Activated T-cell treated with anti-CD3 and anti-CD28 coated beads, Interleukin-2, amount 50 U/mL, for 4 hours (primary cell): ENCODE measurements around the gene AFDN. TPM values are rescaled to one million over a fixed set of nuclear protein-coding genes. Genes with fewer than 3 reads are reported as not detected.

ENCODE experiments used
- ATAC-seq, 2 donors: fragments of 200-7000 bp; cut with Tn5 transposase; one replicate each; pipeline ENCODE4 v1.10.0; 2021
- DNase-seq: peaks from one replicate; pipeline ENCODE4 v3.0.0-alpha.2; 2020
- H3K27me3 Mint-ChIP-seq: one replicate; pipeline ENCODE4 v1.8.0; 2021; ENCODE audit warnings: low read depth, mixed read lengths
- H3K36me3 Mint-ChIP-seq: one replicate; pipeline ENCODE4 v1.8.0; 2022; ENCODE audit warnings: mixed read lengths; ENCODE audit not compliant: insufficient read depth
- H3K4me1 Mint-ChIP-seq: one replicate; pipeline ENCODE4 v1.8.0; 2021; ENCODE audit warnings: low read depth, mixed read lengths
- H3K4me3 Mint-ChIP-seq: one replicate; pipeline ENCODE4 v1.8.0; 2021; ENCODE audit warnings: mild to moderate bottlenecking, moderate library complexity, mixed read lengths
- H3K9me3 Mint-ChIP-seq: one replicate; pipeline ENCODE4 v1.8.0; 2021; ENCODE audit warnings: mixed read lengths
- total RNA-seq, 3 donors: library from RNA; stranded (reverse); gene quantifications; one replicate each; pipeline ENCODE4 v1.2.1, GENCODE V29; 2021

Gene AFDN
- total RNA-seq, 3 donors from 2014 or later = 12.8 to 29.1 (median 17.9) TPM

- Mint-ChIP-seq H3K27me3 (no peaks in the 10 kb centered on the region), H3K9me3 (no peaks in the 10 kb centered on the region), H3K4me3 (no peak overlapping the region), H3K36me3 (no peaks in the 10 kb centered on the region), H3K4me1 (no peaks in the 10 kb centered on the region)
- no peak for ATAC-seq
- no peak for DNase-seq
Observed at GRCh38 chr6:167976708-167977107, 150.0 kb downstream of the AFDN start.

- Mint-ChIP-seq H3K36me3 (no peaks in the 10 kb centered on the region), H3K4me1 (no peaks in the 10 kb centered on the region), H3K9me3 (no peaks in the 10 kb centered on the region), H3K4me3 (no peak overlapping the region), H3K27me3 (no peaks in the 10 kb centered on the region)
- ATAC-seq (no peak), DNase-seq (no peak)
Observed at GRCh38 chr6:167977717-167978467, 151.2 kb downstream of the AFDN start.

GRCh38 chr6:167978607-167979006, 151.9 kb downstream of the AFDN start:
- ATAC-seq = no peak
- no peaks in the 10 kb centered on the region for H3K9me3 Mint-ChIP-seq
- no peaks in the 10 kb centered on the region for H3K4me1 Mint-ChIP-seq
- H3K27me3 Mint-ChIP-seq = no peaks in the 10 kb centered on the region
- H3K36me3 Mint-ChIP-seq = no peaks in the 10 kb centered on the region
- DNase-seq = no peak
- no peak overlapping the region for H3K4me3 Mint-ChIP-seq

- Mint-ChIP-seq H3K4me1 (no peaks in the 10 kb centered on the region), H3K27me3 (no peaks in the 10 kb centered on the region), H3K9me3 (no peaks in the 10 kb centered on the region), H3K36me3 (no peaks in the 10 kb centered on the region), H3K4me3 (no peak overlapping the region)
- DNase-seq (no peak), ATAC-seq (no peak)
Observed at GRCh38 chr6:167979436-167980139, 152.9 kb downstream of the AFDN start.

GRCh38 chr6:167980911-167981580, 154.3 kb downstream of the AFDN start:
- no peaks in the 10 kb centered on the region for H3K27me3 Mint-ChIP-seq
- H3K36me3 Mint-ChIP-seq = no peaks in the 10 kb centered on the region
- ATAC-seq (no peak), DNase-seq (no peak)
- no peaks in the 10 kb centered on the region for H3K9me3 Mint-ChIP-seq
- H3K4me1 Mint-ChIP-seq = no peaks in the 10 kb centered on the region
- H3K4me3 Mint-ChIP-seq = no peak overlapping the region

GRCh38 chr6:167981916-167982462, 155.3 kb downstream of the AFDN start:
- Mint-ChIP-seq H3K4me1 (no peaks in the 10 kb centered on the region), H3K36me3 (no peaks in the 10 kb centered on the region), H3K27me3 (no peaks in the 10 kb centered on the region), H3K9me3 (no peaks in the 10 kb centered on the region), H3K4me3 (no peak overlapping the region)
- no peak for ATAC-seq
- no peak for DNase-seq

- no peaks in the 10 kb centered on the region for H3K27me3 Mint-ChIP-seq
Observed at GRCh38 chr6:167984144-167984719, 157.5 kb downstream of the AFDN start.

GRCh38 chr6:167984876-167985604, 158.3 kb downstream of the AFDN start:
- no peak for DNase-seq
- no peak overlapping the region for H3K4me3 Mint-ChIP-seq
- H3K36me3 Mint-ChIP-seq = no peaks in the 10 kb centered on the region
- no peak for ATAC-seq
- no peaks in the 10 kb centered on the region for H3K9me3 Mint-ChIP-seq
- no peaks in the 10 kb centered on the region for H3K27me3 Mint-ChIP-seq
- H3K4me1 Mint-ChIP-seq = no peaks in the 10 kb centered on the region

More at GRCh38 chr6:167984144-167984719, 157.5 kb downstream of the AFDN start:
- no peaks in the 10 kb centered on the region for H3K36me3 Mint-ChIP-seq
- DNase-seq (no peak), ATAC-seq (no peak)
- H3K4me1 Mint-ChIP-seq = no peaks in the 10 kb centered on the region
- H3K9me3 Mint-ChIP-seq = no peaks in the 10 kb centered on the region
- H3K4me3 Mint-ChIP-seq = no peak overlapping the region

GRCh38 chr6:167985911-167986595, 159.3 kb downstream of the AFDN start:
- no peaks in the 10 kb centered on the region for H3K4me1 Mint-ChIP-seq
- no peak for DNase-seq
- no peak for ATAC-seq
- H3K9me3 Mint-ChIP-seq = no peaks in the 10 kb centered on the region
- H3K4me3 Mint-ChIP-seq = no peak overlapping the region
- H3K27me3 Mint-ChIP-seq = no peaks in the 10 kb centered on the region
- H3K36me3 Mint-ChIP-seq = no peaks in the 10 kb centered on the region

GRCh38 chr6:167987396-167988153, 160.9 kb downstream of the AFDN start:
- Mint-ChIP-seq H3K4me1 (no peaks in the 10 kb centered on the region), H3K4me3 (no peak overlapping the region), H3K36me3 (no peaks in the 10 kb centered on the region), H3K27me3 (no peaks in the 10 kb centered on the region), H3K9me3 (no peaks in the 10 kb centered on the region)
- DNase-seq (no peak), ATAC-seq (no peak)

- no peak for DNase-seq
- no peaks in the 10 kb centered on the region for H3K27me3 Mint-ChIP-seq
- no peak overlapping the region for H3K4me3 Mint-ChIP-seq
- no peaks in the 10 kb centered on the region for H3K9me3 Mint-ChIP-seq
- no peak for ATAC-seq
- H3K4me1 Mint-ChIP-seq = no peaks in the 10 kb centered on the region
- no peaks in the 10 kb centered on the region for H3K36me3 Mint-ChIP-seq
Observed at GRCh38 chr6:167988154-167988495, 161.4 kb downstream of the AFDN start.

GRCh38 chr6:167988945-167989841, 162.5 kb downstream of the AFDN start:
- Mint-ChIP-seq H3K4me3 (no peak overlapping the region), H3K9me3 (no peaks in the 10 kb centered on the region), H3K27me3 (no peaks in the 10 kb centered on the region), H3K4me1 (no peaks in the 10 kb centered on the region), H3K36me3 (no peaks in the 10 kb centered on the region)
- no peak for ATAC-seq
- no peak for DNase-seq
